HepG2 (cell line): ENCODE data around the gene SNRNP48. TPM values are rescaled to one million over a fixed set of nuclear protein-coding genes. Genes with fewer than 3 reads are reported as not detected.

ENCODE experiments used
- DRAP1 ChIP-seq: IDR thresholded peaks from 2 replicates; pipeline ENCODE4 v1.6.1; 2016; ENCODE audit warnings: missing genetic modification reagents, missing compliant biosample characterization
- EZH2 ChIP-seq: conservative IDR thresholded peaks from 2 replicates; pipeline ENCODE4 v1.6.1; 2012; ENCODE audit warnings: mild to moderate bottlenecking, low read depth, low read length, moderate library complexity
- JUND ChIP-seq: sonication (generic); formaldehyde crosslinking; IDR thresholded peaks from 2 replicates; pipeline ENCODE4 v1.8.0; 2022; ENCODE audit warnings: mild to moderate bottlenecking, missing genetic modification reagents
- KDM3A ChIP-seq: IDR thresholded peaks from 2 replicates; pipeline ENCODE4 v1.6.1; 2018; ENCODE audit warnings: low read depth, missing compliant biosample characterization
- NCOA5 ChIP-seq: sonication (generic); formaldehyde crosslinking; IDR thresholded peaks from 2 replicates; pipeline ENCODE4 v1.4.0; 2020; ENCODE audit warnings: missing genetic modification reagents
- PAXIP1 ChIP-seq: sonication (generic); formaldehyde crosslinking; conservative IDR thresholded peaks from 2 replicates; pipeline ENCODE4 v1.4.0; 2020; ENCODE audit warnings: mild to moderate bottlenecking, missing genetic modification reagents, moderate library complexity
- PBX2 ChIP-seq: IDR thresholded peaks from 2 replicates; pipeline ENCODE4 v1.6.1; 2016; ENCODE audit warnings: control low read depth
- SMARCC2 ChIP-seq: fragments of 450-650 bp; IDR thresholded peaks from 2 replicates; pipeline ENCODE4 v1.6.1; 2017; ENCODE audit warnings: antibody characterized with exemption, mild to moderate bottlenecking
- SOX5 ChIP-seq: IDR thresholded peaks from 2 replicates; pipeline ENCODE4 v1.6.1; 2016; ENCODE audit warnings: borderline replicate concordance
- TRIM22 ChIP-seq: fragments of 450-650 bp; IDR thresholded peaks from 2 replicates; pipeline ENCODE4 v1.6.1; 2017
- WIZ ChIP-seq: sonication (generic); formaldehyde crosslinking; IDR thresholded peaks from 2 replicates; pipeline ENCODE4 v1.5.1; 2020; ENCODE audit warnings: mild to moderate bottlenecking, missing genetic modification reagents
- ZNF180 ChIP-seq: sonication (generic); formaldehyde crosslinking; IDR thresholded peaks from 2 replicates; pipeline ENCODE4 v1.4.0; 2020; ENCODE audit warnings: low read depth, missing genetic modification reagents, borderline replicate concordance
- ZNF441 ChIP-seq: sonication (generic); formaldehyde crosslinking; IDR thresholded peaks from 2 replicates; pipeline ENCODE4 v1.7.0; 2021; ENCODE audit warnings: missing genetic modification reagents, borderline replicate concordance
- ZNF660 ChIP-seq: sonication (generic); formaldehyde crosslinking; IDR thresholded peaks from 2 replicates; pipeline ENCODE4 v1.5.1; 2020; ENCODE audit warnings: mild to moderate bottlenecking, low read depth, missing genetic modification reagents, borderline replicate concordance
- ZNF720 ChIP-seq: sonication (generic); formaldehyde crosslinking; IDR thresholded peaks from 2 replicates; pipeline ENCODE4 v1.4.0; 2020; ENCODE audit warnings: missing genetic modification reagents
- polyA plus RNA-seq, 8 experiments: library from polyadenylated mRNA; depleted of rRNA in 3 of 8; stranded (reverse) in 7 of 8; unstranded in 1 of 8; fragments of >200 nt; fragmentation: Illumina TruSeq in 4 of 8; extraction: Trizol in 4 of 8; gene quantifications; 2 replicates each; pipeline versions ENCODE4 v1.2.1 to v1.2.3, GENCODE V29; 2011 to 2016; ENCODE audit warnings: low read depth in 4 of 8, missing spikeins in 1 of 8, mixed read lengths in 1 of 8; ENCODE audit not compliant: insufficient read depth in 1 of 8
- total RNA-seq, 5 experiments: library from RNA; depleted of rRNA; stranded (reverse); fragments of >200 nt; fragmentation: Illumina TruSeq; extraction: Trizol; gene quantifications; 2 replicates each; pipeline ENCODE4 v1.2.3, GENCODE V29; 2016; ENCODE audit warnings: low read depth in 1 of 5

SNRNP48 gene
- total and polyA plus RNA-seq, 2 of the 13 experiments (the other 11 are each of a cell fraction or from before 2014, with no cell fraction given), result 17.5 to 47.5 TPM

GRCh38 chr6:7580927-7581618 lies 8.9 kb upstream of the SNRNP48 start (continued):
- no peak for TF ChIP-seq WIZ (CRISPR knock-in tag)
- TF ChIP-seq NCOA5 (CRISPR knock-in tag), result no peak
- peak; percentile 16; the same call in 1 of the 2 replicates for TF ChIP-seq ZNF441 (CRISPR knock-in tag)
- TF ChIP-seq TRIM22, result no peak
- TF ChIP-seq DRAP1 (CRISPR knock-in tag), result 0 out of 2 replicates have a peak, but pooled peaks have one; percentile 16
- TF ChIP-seq JUND (CRISPR knock-in tag), result no peak
- TF ChIP-seq ZNF720 (CRISPR knock-in tag), result no peak
- TF ChIP-seq SMARCC2, result no peak
- TF ChIP-seq EZH2, result no peak
- no peak for TF ChIP-seq ZNF180 (CRISPR knock-in tag)
- TF ChIP-seq KDM3A (CRISPR knock-in tag), result no peak
- no peak for TF ChIP-seq ZNF660 (CRISPR knock-in tag)
- peak; percentile 60 for TF ChIP-seq PAXIP1 (CRISPR knock-in tag)
- TF ChIP-seq PBX2 (CRISPR knock-in tag), result no peak
- peak; percentile 44; the same call in 1 of the 2 replicates for TF ChIP-seq SOX5 (CRISPR knock-in tag)
